HFF-Myc (cell line): Measurements from ENCODE around the gene MDFIC.

Source experiments
- DNase-seq: peaks from one replicate; pipeline ENCODE4 v3.0.0-alpha.2; 2011; ENCODE audit warnings: low read depth; ENCODE audit errors: extremely low read depth
- H3K4me3 ChIP-seq: replicated peaks from 2 replicates; pipeline ENCODE4 v1.5.1; 2011; ENCODE audit warnings: low read depth, mild to moderate bottlenecking, control low read depth, low read length
- CTCF ChIP-seq: IDR thresholded peaks from 2 replicates; pipeline ENCODE4 v1.5.1; 2012; ENCODE audit warnings: mild to moderate bottlenecking, low read depth, low read length, control low read depth; ENCODE audit errors: missing control alignments

MDFIC gene

DNA sequence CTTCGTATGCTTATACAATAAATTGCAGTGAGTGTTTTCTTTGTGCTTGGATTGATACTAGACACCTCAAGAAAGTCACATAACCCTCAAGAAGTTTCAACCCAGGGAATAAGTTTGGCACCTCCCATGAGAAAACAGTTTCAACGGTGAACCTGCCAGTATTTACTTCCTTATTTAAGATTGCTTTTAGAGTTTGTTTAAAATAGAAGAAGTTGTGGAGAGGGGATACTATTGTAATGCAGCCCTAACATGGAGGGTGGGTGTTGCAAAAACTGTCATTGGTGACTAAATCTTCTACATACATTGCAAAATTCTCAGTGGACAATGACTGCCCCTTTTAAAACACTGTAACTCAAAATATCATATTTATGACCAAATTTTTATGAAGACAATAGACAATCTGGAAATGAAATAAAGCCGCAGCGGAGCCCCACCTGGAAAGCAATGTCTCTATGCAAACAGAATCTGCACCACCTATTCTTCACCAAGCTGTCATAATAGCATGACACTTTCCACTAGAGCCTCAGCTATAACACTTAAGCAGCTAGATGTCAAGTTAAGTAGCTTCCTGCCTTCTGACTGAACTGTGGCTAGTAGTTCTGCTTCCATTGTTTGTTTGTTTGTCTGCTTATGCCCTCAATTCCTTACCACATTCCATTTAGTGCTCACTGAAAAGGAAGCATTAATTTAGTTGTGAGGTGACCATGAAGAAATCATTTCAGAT lies 98.2 kb downstream of the MDFIC start:
- DNase-seq: no peak
- TF ChIP-seq CTCF: no peak
- H3K4me3 ChIP-seq: no peak overlapping the region

- no peak for TF ChIP-seq CTCF
- DNase-seq: no peak
- no peak overlapping the region for H3K4me3 ChIP-seq
Observed at GRCh38 chr7:115023219-115023618, 101.3 kb downstream of the MDFIC start.

DNA sequence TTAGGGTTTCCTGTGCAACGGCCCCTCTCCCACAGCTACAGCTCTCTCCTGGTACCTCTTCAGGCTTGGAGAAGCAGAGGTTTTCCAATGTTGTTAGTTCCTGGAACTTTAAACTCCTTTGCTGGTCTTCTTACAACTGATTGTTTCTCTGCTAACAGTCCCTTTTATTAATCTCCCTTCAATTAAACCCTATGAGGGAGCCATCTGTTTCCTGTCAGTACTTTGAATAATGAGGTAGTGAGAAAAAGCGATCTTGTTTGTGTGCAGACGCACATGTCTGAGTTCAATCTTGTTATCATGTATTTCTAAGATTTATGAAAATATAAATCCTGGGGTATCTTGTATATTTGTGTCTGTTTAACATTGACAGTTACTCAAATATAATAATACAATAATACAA lies 102.4 kb downstream of the MDFIC start:
- no peak for DNase-seq
- no peak overlapping the region for H3K4me3 ChIP-seq
- no peak for TF ChIP-seq CTCF

- no peak for TF ChIP-seq CTCF
- DNase-seq: no peak
- H3K4me3 ChIP-seq: no peak overlapping the region
Observed at GRCh38 chr7:115032715-115033703, 111.1 kb downstream of the MDFIC start.

- no peak for TF ChIP-seq CTCF
- no peak for DNase-seq
- H3K4me3 ChIP-seq: no peak overlapping the region
Observed at GRCh38 chr7:115033917-115034459, 112.1 kb downstream of the MDFIC start.

DNA sequence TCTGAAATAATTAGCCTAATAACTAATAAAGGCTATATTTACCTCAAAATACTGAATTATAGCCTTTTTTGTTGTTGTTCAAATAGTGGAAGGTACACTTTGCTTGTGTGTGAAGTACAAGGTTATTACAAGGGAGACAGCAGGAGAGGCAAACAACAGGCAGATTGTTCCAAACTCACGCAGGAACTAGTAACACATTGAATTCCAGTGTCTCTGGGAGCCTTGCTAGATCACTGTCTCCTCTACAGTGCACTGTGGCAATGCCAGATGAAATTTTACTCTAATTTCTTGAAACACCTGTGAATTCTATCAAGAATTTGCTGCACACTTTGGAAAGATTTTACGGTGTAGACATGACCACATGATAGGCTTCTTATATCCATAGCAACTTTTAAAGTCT lies 112.6 kb downstream of the MDFIC start:
- DNase-seq: no peak
- no peak for TF ChIP-seq CTCF
- no peak overlapping the region for H3K4me3 ChIP-seq
